H9 (cell line): ENCODE results near the gene PLB1. TPM values are rescaled to one million over a fixed set of nuclear protein-coding genes. Genes with fewer than 3 reads are reported as not detected.

Source experiments
- DNase-seq: peaks from one replicate; pipeline ENCODE4 v3.0.0-alpha.2; 2017
- H2AFZ ChIP-seq: one replicate; pipeline ENCODE4 v1.6.1; 2013; ENCODE audit warnings: mild to moderate bottlenecking, low read length, control low read depth, moderate library complexity
- H2AK5ac ChIP-seq: 2 replicates; pipeline ENCODE4 v1.6.1; 2013; ENCODE audit warnings: low read length, control low read depth, mixed read lengths; ENCODE audit not compliant: insufficient read length
- H2BK120ac ChIP-seq: one replicate; pipeline ENCODE4 v1.6.1; 2013; ENCODE audit warnings: low read depth, mild to moderate bottlenecking, low read length, control low read depth, inconsistent platforms; ENCODE audit not compliant: poor library complexity, severe bottlenecking
- H2BK12ac ChIP-seq: 2 replicates; pipeline ENCODE4 v1.6.1; 2013; ENCODE audit warnings: low read length, control low read depth, mixed read lengths, low read depth; ENCODE audit not compliant: insufficient read length
- H2BK15ac ChIP-seq: 2 replicates; pipeline ENCODE4 v1.6.1; 2013; ENCODE audit warnings: low read depth, low read length, control low read depth
- H2BK20ac ChIP-seq: one replicate; pipeline ENCODE4 v1.6.1; 2013; ENCODE audit warnings: low read depth, mild to moderate bottlenecking, low read length, control low read depth, inconsistent platforms; ENCODE audit not compliant: poor library complexity, severe bottlenecking
- H2BK5ac ChIP-seq: 2 replicates; pipeline ENCODE4 v1.6.1; 2013; ENCODE audit warnings: low read length, control low read depth, mixed read lengths; ENCODE audit not compliant: insufficient read length
- H3K14ac ChIP-seq: 2 replicates; pipeline ENCODE4 v1.6.1; 2013; ENCODE audit warnings: low read length, control low read depth; ENCODE audit not compliant: insufficient read depth
- H3K18ac ChIP-seq: 2 replicates; pipeline ENCODE4 v1.6.1; 2013; ENCODE audit warnings: low read depth, mild to moderate bottlenecking, mixed read lengths, low read length, control low read depth; ENCODE audit not compliant: insufficient read length
- H3K23ac ChIP-seq: 2 replicates; pipeline ENCODE4 v1.6.1; 2013; ENCODE audit warnings: low read length, control low read depth, mixed read lengths, low read depth; ENCODE audit not compliant: insufficient read length
- H3K23me2 ChIP-seq: 2 replicates; pipeline ENCODE4 v1.6.1; 2013; ENCODE audit warnings: low read depth, mild to moderate bottlenecking, mixed read lengths, low read length, control low read depth; ENCODE audit not compliant: insufficient read length, poor library complexity, severe bottlenecking
- H3K27ac ChIP-seq: 2 replicates; pipeline ENCODE4 v1.5.1; 2013; ENCODE audit warnings: low read length, control low read depth, mixed read lengths, low read depth; ENCODE audit not compliant: insufficient read length
- H3K27me3 ChIP-seq: 2 replicates; pipeline ENCODE4 v1.6.1; 2013; ENCODE audit warnings: low read length, control low read depth, inconsistent platforms; ENCODE audit not compliant: insufficient read depth
- H3K4ac ChIP-seq: 2 replicates; pipeline ENCODE4 v1.6.1; 2013; ENCODE audit warnings: low read depth, mild to moderate bottlenecking, control low read depth, inconsistent platforms, low read length, moderate library complexity
- H3K4me1 ChIP-seq: 2 replicates; pipeline ENCODE4 v1.6.1; 2013; ENCODE audit warnings: low read length, control low read depth, inconsistent platforms; ENCODE audit not compliant: insufficient read depth
- H3K4me2 ChIP-seq: 2 replicates; pipeline ENCODE4 v1.6.1; 2013; ENCODE audit warnings: low read length, control low read depth, mixed read lengths; ENCODE audit not compliant: insufficient read length, insufficient read depth
- H3K56ac ChIP-seq: 2 replicates; pipeline ENCODE4 v1.6.1; 2013; ENCODE audit warnings: low read depth, mild to moderate bottlenecking, mixed read lengths, low read length, control low read depth; ENCODE audit not compliant: insufficient read length
- H3K79me1 ChIP-seq: 2 replicates; pipeline ENCODE4 v1.6.1; 2013; ENCODE audit warnings: low read depth, mild to moderate bottlenecking, moderate library complexity, low read length, control low read depth, inconsistent platforms; ENCODE audit not compliant: insufficient read depth, poor library complexity, severe bottlenecking
- H3K79me2 ChIP-seq: 2 replicates; pipeline ENCODE4 v1.6.1; 2013; ENCODE audit warnings: low read length, control low read depth, inconsistent platforms; ENCODE audit not compliant: insufficient read depth
- H3K9ac ChIP-seq: 2 replicates; pipeline ENCODE4 v1.6.1; 2013; ENCODE audit warnings: low read length, control low read depth, mixed read lengths; ENCODE audit not compliant: insufficient read length; ENCODE audit errors: extremely low read depth
- H3K9me3 ChIP-seq: one replicate; pipeline ENCODE4 v1.6.1; 2013; ENCODE audit warnings: low read depth, low read length, inconsistent platforms; ENCODE audit not compliant: control insufficient read depth
- H3T11ph ChIP-seq: one replicate; pipeline ENCODE4 v1.6.1; 2013; ENCODE audit warnings: mild to moderate bottlenecking, low read length, control low read depth, inconsistent platforms
- H4K20me1 ChIP-seq: one replicate; pipeline ENCODE4 v1.6.1; 2013; ENCODE audit not compliant: control insufficient read depth, insufficient read length, insufficient read depth
- H4K5ac ChIP-seq: 2 replicates; pipeline ENCODE4 v1.6.1; 2013; ENCODE audit warnings: low read depth, mild to moderate bottlenecking, mixed read lengths, low read length, control low read depth; ENCODE audit not compliant: insufficient read length
- H4K8ac ChIP-seq: replicated peaks from 2 replicates; pipeline ENCODE4 v1.6.1; 2013; ENCODE audit warnings: low read length, control low read depth, mixed read lengths, low read depth; ENCODE audit not compliant: insufficient read length
- H4K91ac ChIP-seq: 2 replicates; pipeline ENCODE4 v1.6.1; 2013; ENCODE audit warnings: low read depth, mild to moderate bottlenecking, moderate library complexity, mixed read lengths, low read length, control low read depth; ENCODE audit not compliant: insufficient read length
- H3K27ac Mint-ChIP-seq, 3 experiments: 2 replicates in 2 of 3; 3 replicates in 1 of 3; pipeline ENCODE4 v1.8.0; 2020 to 2021; ENCODE audit warnings: mixed read lengths in 3 of 3, mild to moderate bottlenecking in 1 of 3, moderate library complexity in 1 of 3
- H3K27me3 Mint-ChIP-seq: 2 replicates; pipeline ENCODE4 v1.8.0; 2021; ENCODE audit warnings: low read depth, mild to moderate bottlenecking, moderate library complexity, mixed read lengths
- H3K36me3 Mint-ChIP-seq, 3 experiments: 2 replicates in 2 of 3; 3 replicates in 1 of 3; pipeline ENCODE4 v1.8.0; 2020 to 2021; ENCODE audit warnings: low read depth in 3 of 3, mixed read lengths in 3 of 3; ENCODE audit not compliant: insufficient read depth in 1 of 3
- H3K4me1 Mint-ChIP-seq, 2 experiments: 2 replicates each; pipeline ENCODE4 v1.8.0; 2020; ENCODE audit warnings: mixed read lengths in 2 of 2
- H3K4me3 Mint-ChIP-seq, 2 experiments: 2 replicates in 1 of 2; 3 replicates in 1 of 2; pipeline ENCODE4 v1.8.0; 2020 to 2021; ENCODE audit warnings: mild to moderate bottlenecking in 2 of 2, mixed read lengths in 2 of 2, moderate library complexity in 1 of 2
- H3K9me3 Mint-ChIP-seq, 2 experiments: 2 replicates in 1 of 2; 3 replicates in 1 of 2; pipeline ENCODE4 v1.8.0; 2020; ENCODE audit warnings: mild to moderate bottlenecking in 2 of 2, mixed read lengths in 2 of 2, moderate library complexity in 1 of 2
- WGBS: extraction: QIAGEN DNeasy Blood & Tissue Kit; methylation state at CpG from one replicate; pipeline ENCODE4 v1.1.7; 2013; ENCODE audit warnings: missing lambda C conversion rate, low lambda C conversion rate, mixed read lengths; ENCODE audit not compliant: insufficient read length; ENCODE audit errors: extremely low coverage; 5-methylcytosine and 5-hydroxymethylcytosine counted together
- total RNA-seq: library from RNA; stranded (reverse); gene quantifications from 2 replicates; pipeline ENCODE4 v1.2.1, GENCODE V29; 2021
- TF ChIP-seq, protein P1 (sequence below): fragments of 200-600 bp; sonication (generic); conservative IDR thresholded peaks from 3 replicates; pipeline ENCODE4 v1.8.0; 2021; ENCODE audit warnings: antibody characterized with exemption, mild to moderate bottlenecking

Gene PLB1
- total RNA-seq, 1 experiment from 2014 or later: not detected

DNA sequence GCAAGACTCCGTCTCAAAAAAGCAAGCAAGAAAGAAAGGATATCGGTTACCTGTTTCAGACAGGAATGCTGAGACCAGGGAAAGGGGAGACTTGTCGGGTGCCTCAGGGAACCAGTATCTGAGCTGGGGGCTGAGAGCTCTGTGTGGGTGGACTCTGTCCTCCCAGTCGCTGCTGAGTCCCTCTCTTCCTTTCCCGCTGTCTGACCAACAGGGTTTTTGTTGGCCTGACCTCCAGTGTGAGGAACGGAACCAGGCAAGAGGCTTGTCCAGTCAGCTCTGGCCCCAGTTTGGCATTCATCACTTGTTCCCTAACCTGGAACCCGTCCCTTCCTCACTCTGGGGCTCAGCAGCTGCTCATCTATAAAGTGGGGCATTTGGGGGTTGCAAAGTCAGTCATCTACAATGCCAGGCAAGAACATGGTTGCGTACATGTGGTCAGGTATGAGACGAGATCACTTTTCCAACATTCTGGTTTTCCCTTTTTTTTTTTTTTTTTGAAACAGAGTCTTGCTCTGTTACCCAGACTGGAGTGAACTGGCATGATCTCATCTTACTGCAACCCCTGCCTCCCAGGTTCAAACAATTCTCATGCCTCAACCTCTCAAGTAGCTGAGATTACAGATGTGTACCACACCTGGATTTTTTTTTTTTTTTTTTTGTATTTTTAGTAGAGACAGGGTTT lies 116.4 kb downstream of the PLB1 start:
- Histone ChIP-seq H2AK5ac (no peak overlapping the region), H4K91ac (no peak overlapping the region), H3K56ac (no peak overlapping the region), H3K9me3 (no peaks in the 10 kb centered on the region), H3K79me2 (no peaks in the 10 kb centered on the region), H3K23ac (no peak overlapping the region), H3T11ph (no peak overlapping the region), H3K23me2 (no peaks in the 10 kb centered on the region), H3K27me3 (no peaks in the 10 kb centered on the region), H2BK15ac (no peak overlapping the region), H3K27ac (no peak overlapping the region), H2BK5ac (no peak overlapping the region), H4K8ac (no peak overlapping the region), H2AFZ (no peak overlapping the region), H4K5ac (no peak overlapping the region), H3K4me2 (no peak overlapping the region), H3K9ac (no peak overlapping the region), H2BK12ac (no peak overlapping the region), H3K18ac (no peak overlapping the region), H2BK20ac (no peak overlapping the region), H3K4me1 (peaks cover 2% of the 10 kb centered on the region; the same call in 1 of the 2 replicates), H2BK120ac (no peak overlapping the region), H4K20me1 (no peaks in the 10 kb centered on the region), H3K79me1 (no peaks in the 10 kb centered on the region), H3K4ac (no peak overlapping the region), H3K14ac (no peak overlapping the region; the same call in 1 of the 2 replicates)
- Mint-ChIP-seq H3K27me3 (peaks cover 2% of the 10 kb centered on the region), H3K27ac (no peak overlapping the region), H3K36me3 (no peaks in the 10 kb centered on the region; a peak in 1 of 7 replicates), H3K4me3 (no peak overlapping the region), H3K9me3 (no peaks in the 10 kb centered on the region), H3K4me1 (peaks cover 9 to 11% of the 10 kb centered on the region in 2 experiments)
- TF ChIP-seq, protein P1, sequence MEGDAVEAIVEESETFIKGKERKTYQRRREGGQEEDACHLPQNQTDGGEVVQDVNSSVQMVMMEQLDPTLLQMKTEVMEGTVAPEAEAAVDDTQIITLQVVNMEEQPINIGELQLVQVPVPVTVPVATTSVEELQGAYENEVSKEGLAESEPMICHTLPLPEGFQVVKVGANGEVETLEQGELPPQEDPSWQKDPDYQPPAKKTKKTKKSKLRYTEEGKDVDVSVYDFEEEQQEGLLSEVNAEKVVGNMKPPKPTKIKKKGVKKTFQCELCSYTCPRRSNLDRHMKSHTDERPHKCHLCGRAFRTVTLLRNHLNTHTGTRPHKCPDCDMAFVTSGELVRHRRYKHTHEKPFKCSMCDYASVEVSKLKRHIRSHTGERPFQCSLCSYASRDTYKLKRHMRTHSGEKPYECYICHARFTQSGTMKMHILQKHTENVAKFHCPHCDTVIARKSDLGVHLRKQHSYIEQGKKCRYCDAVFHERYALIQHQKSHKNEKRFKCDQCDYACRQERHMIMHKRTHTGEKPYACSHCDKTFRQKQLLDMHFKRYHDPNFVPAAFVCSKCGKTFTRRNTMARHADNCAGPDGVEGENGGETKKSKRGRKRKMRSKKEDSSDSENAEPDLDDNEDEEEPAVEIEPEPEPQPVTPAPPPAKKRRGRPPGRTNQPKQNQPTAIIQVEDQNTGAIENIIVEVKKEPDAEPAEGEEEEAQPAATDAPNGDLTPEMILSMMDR: no peak
- no peak for DNase-seq
- WGBS: no CpG with 5 or more reads among the region's 9 CpGs
